Activated CD8-positive, alpha-beta T cell treated with anti-CD3 and anti-CD28 coated beads, Interleukin-2, amount 10 ng/mL, durations not matched to agents 7 days and 5 days (primary cell): ENCODE results near the gene SYTL2. TPM values are rescaled to one million over a fixed set of nuclear protein-coding genes. Genes with fewer than 3 reads are reported as not detected.
A peak's percentile ranks its signal among the peaks of the same experiment; 100 is the strongest.
"Not testable (repeated sequence)": the region's sequence is repeated elsewhere in the genome, so short reads cannot be mapped to it uniquely, and the experiment has no call there.

Experiments used
- ATAC-seq: fragments of 150-1000 bp; cut with Tn5 transposase; one replicate; pipeline ENCODE4 v1.10.0; 2021; ENCODE audit warnings: moderate library complexity
- CTCF ChIA-PET: fragments of 350-600 bp; sonication (Branson Sonifier 250); formaldehyde crosslinking; loops from one replicate; lab custom pipeline; 2021; ENCODE audit warnings: antibody characterized with exemption; lab: Charles Lee
- POLR2A ChIA-PET: fragments of 350-600 bp; sonication (Branson Sonifier 250); formaldehyde crosslinking; loops from one replicate; lab custom pipeline; 2021; ENCODE audit warnings: antibody characterized with exemption; lab: Charles Lee
- DNase-seq: peaks from one replicate; pipeline ENCODE4 v3.0.0-alpha.2; 2020
- H3K27ac Mint-ChIP-seq: one replicate; pipeline ENCODE4 v1.8.0; 2021; ENCODE audit warnings: mild to moderate bottlenecking, mixed read lengths
- H3K27me3 Mint-ChIP-seq: one replicate; pipeline ENCODE4 v1.8.0; 2021; ENCODE audit warnings: low read depth, mixed read lengths
- H3K36me3 Mint-ChIP-seq: one replicate; pipeline ENCODE4 v1.8.0; 2021; ENCODE audit warnings: low read depth, mixed read lengths
- H3K4me1 Mint-ChIP-seq: one replicate; pipeline ENCODE4 v1.8.0; 2021; ENCODE audit warnings: low read depth, mixed read lengths
- H3K4me3 Mint-ChIP-seq: one replicate; pipeline ENCODE4 v1.8.0; 2021; ENCODE audit warnings: mild to moderate bottlenecking, mixed read lengths
- H3K9me3 Mint-ChIP-seq: one replicate; pipeline ENCODE4 v1.8.0; 2022; ENCODE audit warnings: mixed read lengths; ENCODE audit not compliant: insufficient read depth
- total RNA-seq, 2 experiments: library from RNA; stranded (reverse); gene quantifications; one replicate each; pipeline ENCODE4 v1.2.3, GENCODE V29; 2021

The SYTL2 gene
- total RNA-seq, 2 experiments from 2014 or later: 29.3 to 31.2 TPM

GRCh38 chr11:85685125-85685819 is 125.7 kb downstream of the SYTL2 start:
- Mint-ChIP-seq H3K4me1 (peaks cover 21% of the 10 kb centered on the region), H3K27ac (no peak overlapping the region), H3K27me3 (peaks cover 3% of the 10 kb centered on the region), H3K36me3 (no peaks in the 10 kb centered on the region), H3K4me3 (no peak overlapping the region), H3K9me3 (no peaks in the 10 kb centered on the region)
- ATAC-seq: no peak
- ChIA-PET POLR2A (interaction anchor here (1.3 to 2.2 kb wide), 2 partner anchors 20 to 170 kb away, joined by 3 to 4 read pairs; partner anchors contain the start of gene CCDC83), CTCF (interaction anchor here (1.1 to 3.6 kb wide), 5 partner anchors 11 to 170 kb away, joined by 3 to 14 read pairs (median 6); partner anchors contain the start of genes CCDC83 and TMEM126B)
- no peak for DNase-seq

GRCh38 chr11:85682330-85683305 is 128.3 kb downstream of the SYTL2 start:
- peak overlapping the region; percentile 74 for H3K4me3 Mint-ChIP-seq
- ChIA-PET CTCF (interaction anchor here (1.7 kb wide), 1 partner anchor 10 kb away, joined by 6 read pairs; no protein-coding TSS in a partner anchor), POLR2A (interaction anchor here (0.9 to 2.1 kb wide), 2 partner anchors 15 to 18 kb away, joined by 3 to 12 read pairs; partner anchors contain the start of gene CREBZF)
- ATAC-seq (peak; percentile 93), DNase-seq (peak; percentile 72)
- H3K27ac Mint-ChIP-seq: peak overlapping the region; percentile 78
- peaks cover 19% of the 10 kb centered on the region for H3K4me1 Mint-ChIP-seq
- no peaks in the 10 kb centered on the region for H3K36me3 Mint-ChIP-seq
- H3K9me3 Mint-ChIP-seq: no peaks in the 10 kb centered on the region
- H3K27me3 Mint-ChIP-seq: peaks cover 13% of the 10 kb centered on the region

DNA sequence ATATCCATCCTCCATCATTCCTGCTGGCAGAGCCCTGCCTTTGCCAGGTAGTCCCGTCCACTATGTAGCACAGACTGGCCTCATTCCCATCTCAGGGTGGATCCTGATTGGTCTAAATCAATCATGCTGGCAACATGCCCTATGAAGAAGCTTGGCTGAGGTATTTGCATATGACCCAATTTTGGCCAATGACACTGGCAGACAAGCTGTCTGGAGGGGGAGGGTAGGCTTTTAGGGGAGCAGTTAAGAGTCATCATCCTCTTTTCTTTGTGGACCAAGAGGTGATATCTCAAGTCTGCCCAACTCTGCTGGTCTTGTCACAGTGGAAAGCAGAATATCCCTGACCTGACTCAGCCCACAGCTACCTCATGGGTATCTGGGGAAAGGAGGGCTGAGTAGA is 130.0 kb downstream of the SYTL2 start:
- DNase-seq (no peak), ATAC-seq (no peak)
- ChIA-PET CTCF (interaction anchor here (0.9 to 1.9 kb wide), 6 partner anchors 12 to 174 kb away, joined by 3 to 10 read pairs (median 5); partner anchors contain the start of gene CCDC83), POLR2A (interaction anchor here (1.0 to 2.1 kb wide), 2 partner anchors 17 to 129 kb away, joined by 3 to 12 read pairs; partner anchors contain the start of gene CREBZF)
- no peak overlapping the region for H3K4me3 Mint-ChIP-seq
- H3K36me3 Mint-ChIP-seq: no peaks in the 10 kb centered on the region
- no peaks in the 10 kb centered on the region for H3K9me3 Mint-ChIP-seq
- peaks cover 16% of the 10 kb centered on the region for H3K27me3 Mint-ChIP-seq
- H3K4me1 Mint-ChIP-seq: peaks cover 19% of the 10 kb centered on the region
- no peak overlapping the region for H3K27ac Mint-ChIP-seq

- no peaks in the 10 kb centered on the region for H3K9me3 Mint-ChIP-seq
- H3K27ac Mint-ChIP-seq: no peak overlapping the region
- no peak for ATAC-seq
These were observed 131.4 kb downstream of the SYTL2 start for GRCh38 chr11:85679576-85679975.

GRCh38 chr11:85673393-85673792 is 137.5 kb downstream of the SYTL2 start:
- CTCF ChIA-PET: no interaction called here
- peaks cover 11% of the 10 kb centered on the region for H3K4me1 Mint-ChIP-seq
- no peak overlapping the region for H3K4me3 Mint-ChIP-seq
- H3K27me3 Mint-ChIP-seq: peaks cover 16% of the 10 kb centered on the region
- no peaks in the 10 kb centered on the region for H3K9me3 Mint-ChIP-seq
- no peak for DNase-seq
- no peak overlapping the region for H3K27ac Mint-ChIP-seq
- POLR2A ChIA-PET: no interaction called here
- ATAC-seq: peak; percentile 44
- peaks cover 4% of the 10 kb centered on the region for H3K36me3 Mint-ChIP-seq

More at GRCh38 chr11:85679576-85679975, 131.4 kb downstream of the SYTL2 start:
- H3K4me1 Mint-ChIP-seq: peaks cover 19% of the 10 kb centered on the region
- DNase-seq: no peak
- CTCF ChIA-PET: interaction anchor here (1.0 to 1.6 kb wide), 4 partner anchors 11 to 70 kb away, joined by 3 to 7 read pairs (median 4); no protein-coding TSS in a partner anchor
- H3K36me3 Mint-ChIP-seq: no peaks in the 10 kb centered on the region
- no peak overlapping the region for H3K4me3 Mint-ChIP-seq
- POLR2A ChIA-PET: interaction anchor here (1.1 kb wide), 1 partner anchor 15 kb away, joined by 3 read pairs; the partner anchor contains the start of gene CREBZF
- peaks cover 22% of the 10 kb centered on the region for H3K27me3 Mint-ChIP-seq

DNA sequence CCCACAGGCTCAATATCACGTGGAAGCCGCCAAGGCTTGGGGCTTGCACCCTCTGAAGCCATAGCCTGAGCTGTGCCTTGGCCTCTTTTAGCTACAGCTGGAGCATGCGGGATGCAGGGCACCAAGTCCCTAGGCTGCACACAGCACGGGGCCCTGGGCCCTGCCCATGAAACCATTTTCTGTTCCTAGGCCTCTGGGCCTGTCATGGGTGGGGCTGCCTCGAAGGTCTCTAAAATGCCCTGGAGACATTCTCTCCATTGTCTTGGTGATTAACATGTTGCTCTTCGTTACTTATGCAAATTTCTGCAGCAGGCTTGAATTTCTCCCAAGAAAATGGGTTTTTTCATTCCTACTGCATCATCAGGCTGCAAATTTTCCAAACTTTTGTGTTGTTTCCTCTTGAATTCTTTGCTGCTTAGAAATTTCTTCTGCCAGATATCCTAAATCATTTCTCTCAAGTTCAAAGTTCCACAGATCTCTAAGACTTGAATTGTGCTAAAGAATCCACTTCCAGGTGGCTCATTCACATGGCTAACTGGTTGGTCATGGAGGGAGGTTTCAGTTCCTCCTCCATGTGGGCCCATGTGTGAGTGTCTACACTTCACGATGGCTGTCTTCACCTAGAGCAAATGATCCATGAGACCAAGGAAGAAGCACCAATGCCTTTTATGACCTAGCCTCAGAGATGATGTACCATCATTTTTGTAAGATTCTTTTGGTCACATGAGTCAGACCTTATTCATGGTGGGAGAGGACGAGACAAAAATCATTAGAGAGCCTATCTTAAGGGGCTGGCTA is 138.6 kb downstream of the SYTL2 start:
- DNase-seq (no peak), ATAC-seq (no peak)
- peaks cover 11% of the 10 kb centered on the region for H3K4me1 Mint-ChIP-seq
- POLR2A ChIA-PET: no interaction called here
- H3K36me3 Mint-ChIP-seq: peaks cover 4% of the 10 kb centered on the region
- H3K27ac Mint-ChIP-seq: no peak overlapping the region
- H3K27me3 Mint-ChIP-seq: peaks cover 10% of the 10 kb centered on the region
- CTCF ChIA-PET: no interaction called here
- H3K9me3 Mint-ChIP-seq: no peaks in the 10 kb centered on the region
- no peak overlapping the region for H3K4me3 Mint-ChIP-seq

GRCh38 chr11:85670949-85671663 is 139.8 kb downstream of the SYTL2 start:
- H3K4me3 Mint-ChIP-seq, H3K27me3 Mint-ChIP-seq, H3K9me3 Mint-ChIP-seq, ATAC-seq, CTCF ChIA-PET, H3K36me3 Mint-ChIP-seq, DNase-seq, H3K27ac Mint-ChIP-seq: not testable (repeated sequence)
- peaks cover 13% of the 10 kb centered on the region for H3K4me1 Mint-ChIP-seq
- POLR2A ChIA-PET: interaction anchor here (1.2 kb wide), 1 partner anchor 23 kb away, joined by 3 read pairs; the partner anchor contains the start of gene TMEM126A

GRCh38 chr11:85668157-85668556 is 142.8 kb downstream of the SYTL2 start:
- Mint-ChIP-seq H3K27me3 (no peaks in the 10 kb centered on the region), H3K4me3 (no peak overlapping the region), H3K36me3 (peaks cover 13% of the 10 kb centered on the region), H3K27ac (no peak overlapping the region), H3K4me1 (peaks cover 15% of the 10 kb centered on the region), H3K9me3 (no peaks in the 10 kb centered on the region)
- ChIA-PET CTCF (interaction anchor here (0.7 to 0.8 kb wide), 2 partner anchors 10 to 31 kb away, joined by 3 read pairs; no protein-coding TSS in a partner anchor), POLR2A (no interaction called here)
- DNase-seq (no peak), ATAC-seq (no peak)

GRCh38 chr11:85666687-85667086 is 144.3 kb downstream of the SYTL2 start:
- H3K4me3 Mint-ChIP-seq: no peak overlapping the region
- H3K4me1 Mint-ChIP-seq: peaks cover 14% of the 10 kb centered on the region
- no peaks in the 10 kb centered on the region for H3K9me3 Mint-ChIP-seq
- H3K36me3 Mint-ChIP-seq: peaks cover 24% of the 10 kb centered on the region
- H3K27me3 Mint-ChIP-seq: no peaks in the 10 kb centered on the region
- ChIA-PET CTCF (interaction anchor here (1.0 kb wide), 1 partner anchor 31 kb away, joined by 3 read pairs; no protein-coding TSS in a partner anchor), POLR2A (interaction anchor here (1.0 kb wide), 1 partner anchor 19 kb away, joined by 7 read pairs; the partner anchor contains the start of gene TMEM126A)
- no peak for ATAC-seq
- no peak overlapping the region for H3K27ac Mint-ChIP-seq
- no peak for DNase-seq

GRCh38 chr11:85665733-85666132 is 145.2 kb downstream of the SYTL2 start:
- H3K4me3 Mint-ChIP-seq: peak overlapping the region; percentile 38
- ChIA-PET CTCF (interaction anchor here (1.0 kb wide), 1 partner anchor 32 kb away, joined by 3 read pairs; no protein-coding TSS in a partner anchor), POLR2A (interaction anchor here (1.0 kb wide), 1 partner anchor 18 kb away, joined by 7 read pairs; the partner anchor contains the start of gene TMEM126A)
- peaks cover 23% of the 10 kb centered on the region for H3K4me1 Mint-ChIP-seq
- H3K27me3 Mint-ChIP-seq: no peaks in the 10 kb centered on the region
- ATAC-seq (no peak), DNase-seq (no peak)
- peaks cover 32% of the 10 kb centered on the region for H3K36me3 Mint-ChIP-seq
- H3K9me3 Mint-ChIP-seq: no peaks in the 10 kb centered on the region
- peak overlapping the region; percentile 96 for H3K27ac Mint-ChIP-seq
